PC-9 (cell line): ENCODE results near the gene NUP133. TPM values are rescaled to one million over a fixed set of nuclear protein-coding genes. Genes with fewer than 3 reads are reported as not detected.

Experiments
- BruUV-seq: library from RNA; stranded (reverse); fragments of 400-500 nt; replicated peaks from 2 replicates; lab custom pipeline; 2021; lab: Mats Ljungman, UMichigan
- CTCF ChIA-PET: fragments of 300-600 bp; sonication (Branson Sonifier 250); formaldehyde crosslinking; loops from one replicate; lab custom pipeline; 2022; ENCODE audit warnings: antibody characterized with exemption; lab: Charles Lee
- POLR2A ChIA-PET: fragments of 300-600 bp; sonication (Branson Sonifier 250); formaldehyde crosslinking; loops from one replicate; lab custom pipeline; 2022; ENCODE audit warnings: antibody characterized with exemption; ENCODE audit not compliant: unreplicated experiment; lab: Charles Lee
- DNase-seq, 2 experiments: peaks; one replicate each; pipeline versions ENCODE4 v3.0.0 to v3.0.0-alpha.2; 2015 to 2022; ENCODE audit warnings: mixed read lengths in 1 of 2
- H2AFZ ChIP-seq: fragments of 200-600 bp; sonication (generic); 2 replicates; pipeline ENCODE4 v1.8.1; 2017; ENCODE audit warnings: antibody characterized with exemption
- H3F3A ChIP-seq: fragments of 200-600 bp; sonication (generic); 2 replicates; pipeline ENCODE4 v1.8.1; 2017; ENCODE audit warnings: antibody characterized with exemption, mild to moderate bottlenecking, low read depth; ENCODE audit not compliant: insufficient read depth
- H3K27ac ChIP-seq: fragments of 200-600 bp; sonication (generic); 2 replicates; pipeline ENCODE4 v1.6.1; 2016; ENCODE audit warnings: mixed run types
- H3K27me3 ChIP-seq: fragments of 200-600 bp; sonication (generic); 2 replicates; pipeline ENCODE4 v1.6.1; 2016; ENCODE audit warnings: low read depth, mixed run types; ENCODE audit not compliant: insufficient read depth
- H3K36me3 ChIP-seq: fragments of 200-600 bp; sonication (generic); 2 replicates; pipeline ENCODE4 v1.6.1; 2016; ENCODE audit warnings: low read depth, mixed run types
- H3K4me1 ChIP-seq: fragments of 200-600 bp; sonication (generic); replicated peaks from 2 replicates; pipeline ENCODE4 v1.6.1; 2016; ENCODE audit warnings: mixed run types; ENCODE audit not compliant: insufficient read depth
- H3K4me2 ChIP-seq: fragments of 200-600 bp; sonication (generic); 2 replicates; pipeline ENCODE4 v1.6.1; 2017; ENCODE audit warnings: mixed run types
- H3K4me3 ChIP-seq: fragments of 200-600 bp; sonication (generic); 2 replicates; pipeline ENCODE4 v1.6.1; 2016; ENCODE audit warnings: mixed run types
- H3K79me2 ChIP-seq: fragments of 200-600 bp; sonication (generic); 2 replicates; pipeline ENCODE4 v1.6.1; 2017; ENCODE audit warnings: low read depth, mixed run types
- H3K9me2 ChIP-seq: fragments of 200-600 bp; sonication (generic); 2 replicates; pipeline ENCODE4 v1.8.1; 2017; ENCODE audit warnings: mild to moderate bottlenecking; ENCODE audit not compliant: insufficient read depth
- H3K9me3 ChIP-seq: fragments of 200-600 bp; sonication (generic); 2 replicates; pipeline ENCODE4 v1.8.1; 2016; ENCODE audit warnings: low read depth; ENCODE audit not compliant: insufficient read depth
- H4K20me1 ChIP-seq: fragments of 200-600 bp; sonication (generic); 2 replicates; pipeline ENCODE4 v1.8.1; 2017; ENCODE audit not compliant: insufficient read depth
- CTCF ChIP-seq: fragments of 200-600 bp; sonication (generic); conservative IDR thresholded peaks from 2 replicates; pipeline ENCODE4 v1.6.1; 2017; ENCODE audit warnings: mixed run types, antibody characterized with exemption, mild to moderate bottlenecking, moderate library complexity
- EZH2 ChIP-seq: fragments of 200-600 bp; sonication (generic); IDR thresholded peaks from 2 replicates; pipeline ENCODE4 v1.8.0; 2017; ENCODE audit warnings: antibody characterized with exemption, low read depth
- intact Hi-C: fragments of 100-400 bp; cut with micrococcal nuclease; formaldehyde crosslinking; loops from one replicate; pipeline ENCODE4 v1.10.0; 2022; ENCODE audit not compliant: unreplicated experiment
- total RNA-seq: library from RNA; stranded (reverse); gene quantifications from 2 replicates; pipeline ENCODE4 v1.2.3, GENCODE V29; 2021

Gene NUP133
- total RNA-seq, 1 experiment from 2014 or later = 38.5 TPM

GRCh38 chr1:229456016-229456415 lies 52.1 kb downstream of the NUP133 start:
- no peak for TF ChIP-seq EZH2
- TF ChIP-seq CTCF = no peak
- intact Hi-C loops = no loop called here
- no peak overlapping the region for H3K4me3 ChIP-seq
- no peaks in the 10 kb centered on the region for H3K9me2 ChIP-seq
- H3K27ac ChIP-seq = no peak overlapping the region
- no peak overlapping the region for H3K4me2 ChIP-seq
- ChIA-PET POLR2A (no interaction called here), CTCF (no interaction called here)
- DNase-seq = no peak
- H3K27me3 ChIP-seq = no peaks in the 10 kb centered on the region
- peaks cover 4% of the 10 kb centered on the region; the same call in 1 of the 2 replicates for H3F3A ChIP-seq
- no peaks in the 10 kb centered on the region for H3K9me3 ChIP-seq
- H4K20me1 ChIP-seq = 0 out of 2 replicates have a peak, but pooled peaks cover 5% of the 10 kb centered on the region
- H3K36me3 ChIP-seq = peaks cover 20% of the 10 kb centered on the region
- no peaks in the 10 kb centered on the region for H3K79me2 ChIP-seq
- no peaks in the 10 kb centered on the region for H3K4me1 ChIP-seq
- H2AFZ ChIP-seq = no peak overlapping the region
- no TSS peak for BruUV-seq

GRCh38 chr1:229454056-229454455 lies 54.1 kb downstream of the NUP133 start:
- ChIA-PET POLR2A (no interaction called here), CTCF (no interaction called here)
- no peaks in the 10 kb centered on the region for H3K4me1 ChIP-seq
- H3K36me3 ChIP-seq = peaks cover under 1% of the 10 kb centered on the region
- intact Hi-C loops = no loop called here
- no TSS peak for BruUV-seq
- H3K79me2 ChIP-seq = no peaks in the 10 kb centered on the region
- TF ChIP-seq EZH2 (no peak), CTCF (no peak)
- no peak overlapping the region for H3K4me3 ChIP-seq
- H3K4me2 ChIP-seq = no peak overlapping the region
- 0 out of 2 replicates have a peak, but pooled peaks cover 5% of the 10 kb centered on the region for H4K20me1 ChIP-seq
- no peaks in the 10 kb centered on the region for H3K9me3 ChIP-seq
- H3K27me3 ChIP-seq = no peaks in the 10 kb centered on the region
- H2AFZ ChIP-seq = no peak overlapping the region
- no peak overlapping the region for H3K27ac ChIP-seq
- H3F3A ChIP-seq = peaks cover 4% of the 10 kb centered on the region; the same call in 1 of the 2 replicates
- no peak for DNase-seq
- H3K9me2 ChIP-seq = no peaks in the 10 kb centered on the region

GRCh38 chr1:229452956-229453801 lies 55.0 kb downstream of the NUP133 start:
- peaks cover 4% of the 10 kb centered on the region; the same call in 1 of the 2 replicates for H3F3A ChIP-seq
- H3K27me3 ChIP-seq = no peaks in the 10 kb centered on the region
- no peaks in the 10 kb centered on the region for H3K9me3 ChIP-seq
- no peak overlapping the region for H3K4me2 ChIP-seq
- CTCF ChIA-PET = no interaction called here
- no peak for DNase-seq
- H3K27ac ChIP-seq = no peak overlapping the region
- H3K79me2 ChIP-seq = no peaks in the 10 kb centered on the region
- POLR2A ChIA-PET = interaction anchor here (0.6 kb wide), 1 partner anchor 182 kb away, joined by 3 read pairs; the partner anchor contains the start of gene RAB4A
- intact Hi-C loops = loop anchor here (1.0 kb wide), 1 partner anchor 195 kb away; no protein-coding TSS in a partner anchor
- no peaks in the 10 kb centered on the region for H3K9me2 ChIP-seq
- BruUV-seq = no TSS peak
- 0 out of 2 replicates have a peak, but pooled peaks cover 5% of the 10 kb centered on the region for H4K20me1 ChIP-seq
- no peak overlapping the region for H3K4me3 ChIP-seq
- H3K4me1 ChIP-seq = no peaks in the 10 kb centered on the region
- no peak overlapping the region for H2AFZ ChIP-seq
- TF ChIP-seq CTCF (peak; percentile 64), EZH2 (no peak)
- no peaks in the 10 kb centered on the region; the same call in 1 of the 2 replicates for H3K36me3 ChIP-seq
